ENCODE results near the gene CAMK2G.
"Not testable (repeated sequence)": the region's sequence is repeated elsewhere in the genome, so short reads cannot be mapped to it uniquely, and the experiment has no call there.

CAMK2G gene

DNA sequence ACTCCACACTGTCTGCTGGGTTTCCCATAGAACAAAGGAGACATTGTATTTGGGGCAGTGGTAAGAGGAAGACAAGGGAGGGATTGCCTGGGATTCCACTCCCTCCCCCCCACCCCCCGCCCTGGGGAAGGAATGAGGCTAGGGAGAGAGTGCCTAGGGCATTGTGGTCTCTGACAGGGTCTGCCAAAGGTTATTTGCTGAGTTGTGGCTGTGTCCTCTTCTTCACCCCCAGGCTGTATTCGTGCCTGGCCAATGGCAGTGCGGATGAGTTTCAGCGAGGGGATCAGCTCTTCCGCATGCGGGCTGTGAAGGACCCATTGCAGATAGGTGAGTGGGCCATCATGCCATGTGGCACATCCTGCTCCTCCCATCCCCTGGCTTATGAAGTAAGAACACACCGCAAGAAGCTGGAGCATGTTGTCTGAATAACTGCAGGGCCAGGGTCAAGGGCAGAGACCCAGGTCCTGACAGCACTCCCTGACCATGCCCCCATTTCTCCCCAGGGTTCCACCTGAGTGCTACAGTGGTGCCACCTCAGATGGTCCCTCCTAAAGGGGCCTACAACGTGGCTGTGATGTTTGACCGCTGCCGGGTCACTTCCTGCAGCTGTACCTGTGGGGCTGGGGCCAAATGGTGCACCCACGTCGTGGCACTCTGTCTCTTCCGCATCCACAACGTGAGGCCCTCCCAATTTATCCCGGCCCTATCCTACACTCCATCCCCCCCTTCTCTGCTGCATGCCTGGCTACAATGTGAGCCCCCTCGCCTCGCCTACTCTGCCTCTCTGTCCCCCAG lies 85.3 kb downstream of the CAMK2G start:
- no peak for DNase-seq

DNA sequence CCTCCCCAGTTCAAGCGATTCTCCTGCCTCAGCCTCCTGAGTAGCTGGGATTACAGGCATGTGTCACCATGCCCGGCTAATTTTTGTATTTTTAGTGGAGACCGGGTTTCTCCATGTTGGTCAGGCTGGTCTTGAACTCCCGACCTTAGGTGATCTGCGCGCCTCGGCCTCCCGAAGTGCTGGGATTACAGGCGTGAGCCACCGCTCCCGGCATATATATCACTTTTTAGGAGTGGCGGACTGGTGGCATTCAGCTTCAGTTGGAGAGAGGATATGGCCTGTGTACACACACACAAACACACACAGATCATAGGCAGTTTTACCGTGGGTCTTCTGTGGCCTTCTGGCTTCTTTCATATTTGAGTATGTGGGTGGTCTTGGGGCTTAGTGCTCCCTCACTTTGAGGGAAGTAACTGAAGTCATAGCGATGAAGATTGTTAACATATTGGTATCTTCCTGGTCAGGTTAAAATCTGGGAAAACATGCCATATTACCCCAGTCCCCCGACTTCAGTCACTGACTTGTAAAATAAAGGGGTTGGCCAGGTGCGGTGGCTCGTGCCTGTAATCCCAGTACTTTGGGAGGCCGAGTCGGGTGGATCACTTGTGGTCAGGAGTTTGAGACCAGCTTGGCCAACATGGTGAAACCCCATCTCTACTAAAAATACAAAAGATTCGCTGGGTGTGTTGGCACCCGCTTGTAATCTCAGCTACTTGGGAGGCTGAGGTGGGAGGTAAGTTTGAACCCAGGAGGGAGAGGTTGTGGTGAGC lies 87.1 kb downstream of the CAMK2G start:
- not testable (repeated sequence) for DNase-seq

DNA sequence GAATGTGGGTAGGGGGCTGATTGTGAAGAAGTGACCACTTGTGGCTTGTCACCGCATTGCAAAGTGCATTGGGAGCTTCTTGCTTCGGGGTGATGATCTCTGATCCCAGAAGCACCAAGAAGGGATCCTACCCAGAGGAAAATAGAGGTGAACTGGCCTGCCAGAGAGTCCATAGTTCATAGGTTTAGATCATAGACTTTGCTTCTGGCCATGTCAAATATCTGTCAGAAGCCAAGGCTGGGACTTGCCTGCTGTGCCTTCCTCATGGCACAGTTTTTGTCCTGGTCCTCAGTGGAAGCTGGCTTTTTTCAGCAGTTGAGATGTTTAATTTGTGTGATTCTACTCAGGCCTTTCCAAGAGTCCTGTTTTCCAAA lies 87.9 kb downstream of the CAMK2G start:
- DNase-seq: no peak

GRCh38 chr10:73785721-73786511 lies 88.4 kb downstream of the CAMK2G start:
- peak; percentile 33 for DNase-seq

DNA sequence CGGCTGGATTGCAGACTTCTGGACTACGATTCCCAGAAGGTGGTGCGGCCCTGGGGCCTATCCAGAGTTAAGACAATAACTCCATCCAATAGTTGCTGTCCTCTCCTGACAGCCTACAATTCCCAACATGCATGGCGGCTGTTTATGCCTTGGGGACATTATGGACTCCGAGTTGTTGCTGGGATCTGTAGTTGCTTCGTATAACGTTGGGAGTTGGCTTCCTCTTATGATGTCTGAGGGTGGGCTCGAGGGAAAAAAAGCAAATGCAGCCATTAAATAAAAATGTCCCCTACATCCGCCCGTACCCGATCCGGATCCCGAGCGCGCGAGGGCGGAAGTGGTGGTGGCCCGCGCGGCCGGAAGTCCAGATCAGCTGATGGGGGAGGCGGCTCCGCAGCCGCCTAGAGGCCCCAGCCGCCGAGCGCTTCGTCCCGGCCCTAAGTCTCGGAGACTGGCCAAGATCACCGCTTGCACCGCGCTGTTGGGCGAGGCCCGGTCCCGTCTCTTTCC lies 89.1 kb downstream of the CAMK2G start, which contains the start of gene ZSWIM8:
ZSWIM8 (plus strand) TSS at position 396 of the 510 bp plus-strand sequence. CDS start 273 bp downstream, outside the sequence.
- peak; percentile 78 for DNase-seq

- no peak for DNase-seq
These were observed 91.6 kb downstream of the CAMK2G start for GRCh38 chr10:73782749-73783085.

DNA sequence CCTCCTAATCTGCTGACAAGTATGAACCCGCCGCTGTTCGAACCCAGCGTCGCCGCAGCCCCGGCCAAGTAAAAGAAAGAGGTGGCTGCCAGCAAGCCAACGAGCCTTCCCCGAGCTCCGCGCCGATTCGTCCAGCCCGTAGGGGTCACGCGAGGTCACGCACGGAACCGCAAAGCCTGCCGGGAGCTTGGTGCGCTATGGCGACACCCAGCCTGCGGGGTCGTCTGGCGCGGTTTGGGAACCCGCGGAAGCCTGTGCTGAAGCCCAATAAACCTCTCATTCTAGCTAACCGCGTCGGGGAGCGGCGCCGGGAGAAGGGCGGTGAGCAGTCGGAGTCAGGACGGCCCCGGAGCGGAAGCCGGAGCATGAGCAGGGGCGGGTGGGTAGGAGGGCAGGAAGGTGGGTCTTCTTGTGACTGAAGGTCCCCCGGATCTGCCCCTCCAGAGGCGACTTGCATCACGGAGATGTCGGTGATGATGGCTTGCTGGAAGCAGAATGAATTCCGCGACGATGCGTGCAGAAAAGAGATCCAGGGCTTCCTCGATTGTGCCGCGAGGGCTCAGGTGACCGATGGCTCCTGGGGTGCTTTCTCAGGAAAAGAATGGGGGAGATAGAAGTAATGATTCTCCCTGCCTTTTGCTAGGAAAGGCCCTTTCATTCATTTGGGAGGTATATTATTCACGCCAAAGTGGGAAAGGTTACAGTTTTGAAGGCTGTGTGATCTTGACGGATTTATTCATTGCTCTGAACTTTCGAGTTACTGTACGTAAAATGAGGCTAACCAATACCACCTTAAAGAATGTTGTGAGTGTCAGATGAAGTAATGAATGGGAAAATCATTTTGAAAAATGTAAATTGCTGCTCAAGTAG lies 92.2 kb downstream of the CAMK2G start, which contains the start of gene CHCHD1:
CHCHD1 (plus strand) TSS at position 170 of the 870 bp plus-strand sequence; CDS start at position 198, 28 bp downstream.
- DNase-seq: peak; percentile 88

- DNase-seq: no peak
These were observed 92.8 kb downstream of the CAMK2G start for GRCh38 chr10:73781548-73781878.

DNA sequence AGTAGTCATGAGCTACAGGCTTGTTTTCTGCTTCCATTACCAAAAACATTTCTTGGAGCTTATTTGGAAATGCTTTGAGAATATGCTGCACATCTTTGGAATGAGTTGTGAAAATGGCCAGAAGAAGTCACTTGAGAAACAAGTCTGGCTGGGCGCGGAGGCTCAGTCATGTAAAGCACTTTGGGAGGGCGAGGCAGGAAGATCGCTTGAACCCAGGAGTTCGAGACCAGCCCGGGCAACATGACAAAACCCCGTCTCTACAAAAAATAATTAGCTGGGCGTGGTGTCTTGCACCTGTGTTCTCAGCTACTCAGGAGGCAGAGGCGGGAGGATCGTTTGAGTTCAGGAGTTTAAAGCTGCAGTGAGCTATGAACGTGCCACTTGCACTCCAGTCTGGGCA lies 93.4 kb downstream of the CAMK2G start:
- no peak for DNase-seq

- no peak for DNase-seq
These were observed 94.1 kb downstream of the CAMK2G start for GRCh38 chr10:73780301-73780700.

DNA sequence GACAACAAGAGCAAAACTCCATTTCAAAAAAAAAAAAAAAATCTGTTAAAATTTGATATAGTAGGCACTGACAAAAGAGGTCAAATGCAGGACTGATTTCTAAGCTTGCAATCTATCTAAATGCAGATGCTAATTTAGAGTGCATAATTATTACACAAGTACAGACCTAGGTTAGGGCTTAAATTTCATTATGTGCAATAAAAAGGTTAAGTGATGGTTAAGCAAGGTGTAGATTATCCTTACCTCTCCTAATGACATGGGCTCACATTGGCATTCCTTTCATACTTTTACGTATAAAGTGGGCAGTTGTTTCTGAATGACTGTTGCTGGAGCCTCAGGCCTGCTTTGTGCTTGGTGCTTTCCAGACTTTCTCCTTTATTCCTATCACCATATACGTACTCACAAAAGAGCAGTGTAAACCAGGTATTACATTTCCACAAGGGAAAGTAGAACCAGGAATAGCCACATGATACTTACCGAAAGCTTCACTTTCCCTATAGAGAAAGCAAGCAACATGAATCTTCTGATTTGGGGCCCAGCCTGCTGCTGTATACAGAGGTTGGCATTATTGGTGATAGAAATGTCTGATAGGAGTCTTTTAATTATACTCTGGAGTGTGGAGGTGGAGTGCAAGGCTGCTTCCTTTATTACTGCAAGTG lies 94.7 kb downstream of the CAMK2G start:
- DNase-seq: no peak

DNA sequence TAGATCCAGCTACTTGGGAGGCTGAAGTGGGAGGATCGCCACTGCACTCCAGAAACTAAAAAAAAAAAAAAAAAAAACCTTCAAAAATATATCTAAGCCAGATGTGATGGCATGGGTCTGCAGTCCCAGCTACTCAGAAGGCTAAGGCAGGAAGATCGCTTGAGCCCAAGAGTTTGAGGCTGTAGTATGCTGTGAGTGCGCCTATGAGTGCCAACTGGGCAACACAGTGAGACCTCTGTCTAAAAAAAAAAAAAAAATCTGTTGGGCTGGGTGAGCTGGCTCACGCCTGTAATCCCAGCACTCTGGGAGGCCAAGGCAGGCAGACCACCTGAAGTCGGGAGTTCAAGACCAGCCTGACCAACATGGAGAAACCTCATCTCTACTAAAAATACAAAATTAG lies 95.3 kb downstream of the CAMK2G start:
- DNase-seq: no peak

- no peak for DNase-seq
These were observed 99.7 kb downstream of the CAMK2G start for GRCh38 chr10:73774637-73775036.

- DNase-seq: peak; percentile 22
These were observed 101.0 kb downstream of the CAMK2G start for GRCh38 chr10:73773152-73773879.

- peak; percentile 71 for DNase-seq
These were observed 101.8 kb downstream of the CAMK2G start for GRCh38 chr10:73772281-73773151.

DNA sequence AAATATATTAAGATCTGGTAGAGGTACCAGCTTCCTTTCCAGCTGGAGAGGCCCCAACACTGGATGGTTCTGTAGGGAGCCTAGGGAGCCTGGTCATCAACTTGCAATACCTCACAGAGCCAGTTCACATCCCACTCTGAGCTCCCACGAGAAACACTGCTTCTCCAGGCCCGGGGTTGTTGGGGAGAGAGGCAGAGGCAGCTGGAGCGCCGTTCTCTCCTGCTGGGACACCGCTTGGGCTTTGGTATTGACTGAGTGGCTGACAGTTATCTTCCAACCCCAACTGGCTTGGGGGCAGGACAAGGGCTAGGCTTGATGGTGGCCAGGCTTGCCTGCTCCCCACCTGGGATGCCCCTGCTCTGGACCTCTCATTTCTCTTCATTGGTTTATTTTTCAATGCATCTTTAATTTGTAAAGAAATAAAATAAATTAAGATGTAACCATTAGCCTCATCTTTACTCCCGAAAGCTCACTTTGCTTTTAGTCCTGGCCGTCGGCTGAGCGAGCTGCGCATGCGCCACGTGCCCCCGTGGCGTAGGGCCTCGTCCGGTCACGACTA lies 102.6 kb downstream of the CAMK2G start:
- DNase-seq: peak; percentile 75

DNA sequence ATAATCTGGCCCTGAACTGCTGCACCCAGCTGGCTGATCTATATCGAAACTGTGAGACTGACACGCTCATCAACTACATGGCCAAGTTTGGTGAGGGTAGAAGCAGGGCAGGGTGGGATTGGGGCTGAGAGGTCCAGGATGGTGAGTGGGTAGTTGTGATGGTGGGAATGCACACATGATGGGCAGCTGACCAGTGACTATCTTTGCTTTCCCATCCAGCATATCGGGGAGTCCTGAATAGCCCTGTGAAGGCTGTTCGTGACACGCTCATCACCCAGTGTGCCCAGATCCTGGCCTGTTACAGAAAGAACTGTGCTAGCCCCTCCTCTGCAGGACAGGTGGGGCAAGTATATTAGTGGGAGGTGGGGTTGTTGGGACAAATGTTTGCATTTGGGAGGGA lies 105.0 kb downstream of the CAMK2G start:
- DNase-seq: no peak

DNA sequence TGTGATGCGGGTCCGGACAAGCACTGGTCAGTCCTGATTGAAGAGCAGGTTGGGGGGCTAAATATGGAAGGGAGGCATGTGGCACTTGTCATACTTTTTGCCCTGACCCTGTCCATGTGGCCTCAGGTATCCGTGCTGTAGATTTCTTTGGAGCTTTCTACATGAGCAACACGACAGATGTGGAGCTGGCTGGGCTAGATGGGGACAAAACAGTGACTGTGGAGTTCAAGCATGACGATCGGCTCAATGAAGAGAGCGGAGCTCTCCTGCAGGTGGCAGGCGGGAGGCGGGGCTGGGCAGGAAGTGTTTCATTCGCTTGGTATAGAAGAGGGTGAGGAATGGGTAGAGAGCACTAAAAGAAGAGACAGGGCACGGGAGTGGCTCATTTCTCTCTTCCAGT lies 105.5 kb downstream of the CAMK2G start:
- DNase-seq: peak; percentile 60

DNA sequence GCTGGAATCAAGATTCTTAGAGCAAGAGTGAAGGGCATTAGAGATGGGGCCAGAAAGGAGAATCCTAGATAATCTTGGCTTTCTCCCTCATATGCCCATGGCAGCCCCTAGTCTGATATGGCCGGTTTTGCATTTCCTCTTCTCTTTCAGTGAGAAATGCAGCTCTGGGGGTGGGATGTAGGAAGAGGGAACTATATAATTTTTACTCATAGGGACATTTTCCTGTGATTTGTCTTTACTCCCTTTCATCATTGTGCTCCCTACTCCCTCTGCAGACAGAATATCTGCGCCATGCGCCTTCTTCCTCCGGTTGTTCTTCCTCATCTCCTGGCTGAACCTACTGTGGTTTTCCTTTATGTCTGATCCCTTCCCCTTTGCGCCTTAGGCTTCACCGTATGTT lies 109.3 kb downstream of the CAMK2G start:
- DNase-seq: no peak

DNA sequence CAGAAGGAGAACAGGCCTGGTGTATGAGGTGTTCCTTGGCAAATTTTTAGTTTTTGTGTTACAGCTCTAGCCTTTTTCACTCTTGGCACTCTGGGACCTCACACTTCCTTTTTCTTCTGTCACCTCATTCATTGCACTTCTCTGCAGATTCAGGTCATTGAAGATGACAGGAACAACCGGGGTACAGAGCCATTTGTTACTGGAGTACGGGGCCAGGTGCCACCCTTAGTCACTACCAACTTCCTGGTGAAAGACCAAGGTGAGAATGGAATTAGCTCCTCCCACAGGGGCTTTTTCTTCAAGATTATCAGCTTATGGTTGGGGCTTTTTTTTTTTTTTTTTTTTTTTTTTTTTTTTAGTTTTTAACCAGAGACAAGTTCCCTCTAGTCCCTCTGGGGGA lies 111.0 kb downstream of the CAMK2G start:
- DNase-seq: no peak
